GM13977 (cell line): ENCODE measurements around the gene JHY.

Experiments
- DNase-seq: peaks from one replicate; pipeline ENCODE4 v3.0.0; 2012; ENCODE audit warnings: low spot score
- in situ Hi-C: fragments of 300-500 bp; cut with MboI; formaldehyde crosslinking; loops from one replicate; pipeline ENCODE4 v1.12.0; 2022; ENCODE audit warnings: low sequenced_read_pairs, low pct_unique_long_range_greater_than_20kb, mixed read lengths, inconsistent platforms; ENCODE audit not compliant: unreplicated experiment
- TF ChIP-seq, protein P1 (sequence below): IDR thresholded peaks from 2 replicates; pipeline ENCODE4 v1.5.1; 2012; ENCODE audit warnings: mild to moderate bottlenecking, control low read depth; ENCODE audit not compliant: insufficient read depth; ENCODE audit errors: extremely low read depth, missing control alignments

Gene JHY

DNA sequence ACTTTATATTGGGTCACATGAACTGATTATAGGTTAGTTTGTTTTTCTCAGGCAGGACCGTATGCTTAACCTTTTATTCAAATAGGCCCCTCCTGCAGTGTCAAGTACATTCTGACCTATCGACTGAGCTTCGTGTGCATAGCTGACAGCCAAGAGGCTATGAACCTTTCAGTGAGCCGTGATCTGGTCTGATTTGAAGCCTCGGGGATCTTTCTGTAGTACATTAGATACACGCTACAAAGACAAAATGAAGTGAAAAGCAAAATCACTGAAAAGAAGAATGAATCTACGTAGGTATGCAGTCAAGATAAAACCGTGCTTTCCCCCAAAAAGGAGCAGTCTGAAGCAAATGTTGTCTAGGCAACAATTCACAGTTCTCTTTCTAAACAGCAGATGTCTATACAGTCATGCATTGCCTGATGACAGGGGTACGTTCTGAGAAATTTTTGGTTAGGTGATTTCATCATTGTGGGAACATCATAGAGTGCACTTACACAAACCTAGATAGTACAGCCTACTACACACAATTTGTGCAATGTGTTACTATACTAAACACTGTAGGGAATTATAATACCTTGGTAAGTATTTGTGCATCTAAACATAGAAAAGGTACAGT, 18.1 kb downstream of the JHY start:
- TF ChIP-seq, protein P1, sequence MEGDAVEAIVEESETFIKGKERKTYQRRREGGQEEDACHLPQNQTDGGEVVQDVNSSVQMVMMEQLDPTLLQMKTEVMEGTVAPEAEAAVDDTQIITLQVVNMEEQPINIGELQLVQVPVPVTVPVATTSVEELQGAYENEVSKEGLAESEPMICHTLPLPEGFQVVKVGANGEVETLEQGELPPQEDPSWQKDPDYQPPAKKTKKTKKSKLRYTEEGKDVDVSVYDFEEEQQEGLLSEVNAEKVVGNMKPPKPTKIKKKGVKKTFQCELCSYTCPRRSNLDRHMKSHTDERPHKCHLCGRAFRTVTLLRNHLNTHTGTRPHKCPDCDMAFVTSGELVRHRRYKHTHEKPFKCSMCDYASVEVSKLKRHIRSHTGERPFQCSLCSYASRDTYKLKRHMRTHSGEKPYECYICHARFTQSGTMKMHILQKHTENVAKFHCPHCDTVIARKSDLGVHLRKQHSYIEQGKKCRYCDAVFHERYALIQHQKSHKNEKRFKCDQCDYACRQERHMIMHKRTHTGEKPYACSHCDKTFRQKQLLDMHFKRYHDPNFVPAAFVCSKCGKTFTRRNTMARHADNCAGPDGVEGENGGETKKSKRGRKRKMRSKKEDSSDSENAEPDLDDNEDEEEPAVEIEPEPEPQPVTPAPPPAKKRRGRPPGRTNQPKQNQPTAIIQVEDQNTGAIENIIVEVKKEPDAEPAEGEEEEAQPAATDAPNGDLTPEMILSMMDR: no peak
- peak; percentile 50 for DNase-seq
- in situ Hi-C loops: no loop called here

DNA sequence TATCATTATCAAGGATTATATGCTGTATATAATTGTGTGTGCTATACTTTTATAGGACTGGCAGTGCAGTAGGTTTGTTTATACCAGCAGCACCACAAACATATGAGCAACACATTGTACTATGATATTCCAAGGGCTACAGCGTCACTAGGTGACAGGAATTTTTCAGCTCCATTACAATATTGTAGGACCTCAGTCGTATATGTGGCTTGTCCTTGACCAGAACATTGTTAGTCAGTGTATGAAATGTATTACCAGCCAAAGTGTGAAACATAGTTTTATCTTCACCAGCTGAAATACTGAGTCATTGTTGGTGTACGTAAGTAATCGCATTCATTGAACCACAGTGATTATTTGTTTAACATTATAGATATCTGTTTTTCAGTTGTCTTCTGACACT, 20.4 kb downstream of the JHY start:
- TF ChIP-seq, protein P1: no peak
- no peak for DNase-seq
- in situ Hi-C loops: no loop called here

DNA sequence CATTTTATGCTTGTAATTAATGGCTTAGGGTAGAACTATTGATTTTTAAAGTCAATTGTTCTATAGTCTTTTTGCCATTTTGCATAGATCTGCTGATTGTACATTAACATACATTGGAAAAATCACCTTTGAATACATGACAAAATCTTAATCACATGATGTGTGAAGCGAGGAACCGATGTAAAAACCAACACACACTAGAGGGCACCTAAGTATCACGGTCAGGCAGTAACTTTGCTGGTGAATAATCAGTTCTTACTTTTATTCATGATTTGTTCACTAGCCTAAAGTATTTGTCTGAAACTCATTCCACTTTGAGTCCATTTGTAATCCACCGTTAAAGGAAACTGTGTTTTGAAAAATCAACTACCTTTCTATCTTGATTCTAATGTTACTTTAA, 28.2 kb downstream of the JHY start:
- DNase-seq: peak; percentile 17
- in situ Hi-C loops: no loop called here
- TF ChIP-seq, protein P1: peak; percentile 22

- no peak for DNase-seq
- in situ Hi-C loops: no loop called here
- TF ChIP-seq, protein P1: no peak
Observed at GRCh38 chr11:122917311-122917710, 34.8 kb downstream of the JHY start.

- DNase-seq: no peak
- in situ Hi-C loops: no loop called here
- TF ChIP-seq, protein P1: no peak
Observed at GRCh38 chr11:122918734-122919133, 36.2 kb downstream of the JHY start.

- in situ Hi-C loops: no loop called here
- no peak for DNase-seq
- TF ChIP-seq, protein P1: no peak
Observed at GRCh38 chr11:122920579-122920978, 38.0 kb downstream of the JHY start.
